Nucleus accumbens (tissue), 56 donors: ENCODE results near the gene PLOD2.

ENCODE experiments used
- DNase-seq, 56 donors: peaks; one replicate each; lab custom pipeline; 2025; lab: John Stamatoyannopoulos, UW

PLOD2 gene

GRCh38 chr3:146102885-146103284, 58.1 kb downstream of the PLOD2 start:
- no peak for DNase-seq

GRCh38 chr3:146101538-146101937, 59.4 kb downstream of the PLOD2 start:
- no peak for DNase-seq

- no peak for DNase-seq
These were observed 60.0 kb downstream of the PLOD2 start for GRCh38 chr3:146100825-146101444.

GRCh38 chr3:146100180-146100579, 60.8 kb downstream of the PLOD2 start:
- no peak for DNase-seq

GRCh38 chr3:146099316-146099715, 61.7 kb downstream of the PLOD2 start:
- DNase-seq = no peak

GRCh38 chr3:146093896-146094295, 67.1 kb downstream of the PLOD2 start:
- DNase-seq = no peak

GRCh38 chr3:146092230-146092629, 68.8 kb downstream of the PLOD2 start:
- no peak for DNase-seq

- no peak for DNase-seq
These were observed 69.6 kb downstream of the PLOD2 start for GRCh38 chr3:146091397-146091796.

GRCh38 chr3:146090521-146090920, 70.5 kb downstream of the PLOD2 start:
- DNase-seq = no peak

- no peak for DNase-seq
These were observed 72.1 kb downstream of the PLOD2 start for GRCh38 chr3:146088840-146089239.

- no peak for DNase-seq
These were observed 73.9 kb downstream of the PLOD2 start for GRCh38 chr3:146087116-146087515.

GRCh38 chr3:146086211-146086610, 74.8 kb downstream of the PLOD2 start:
- DNase-seq = no peak

GRCh38 chr3:146085678-146086077, 75.3 kb downstream of the PLOD2 start:
- DNase-seq = no peak

- no peak for DNase-seq
These were observed 80.4 kb downstream of the PLOD2 start for GRCh38 chr3:146080578-146080977.

- no peak for DNase-seq
These were observed 83.0 kb downstream of the PLOD2 start for GRCh38 chr3:146078031-146078430.

GRCh38 chr3:146077181-146077580, 83.8 kb downstream of the PLOD2 start:
- DNase-seq = no peak

GRCh38 chr3:146072824-146073223, 88.2 kb downstream of the PLOD2 start:
- no peak for DNase-seq

GRCh38 chr3:146072061-146072460, 88.9 kb downstream of the PLOD2 start:
- no peak for DNase-seq

- DNase-seq = no peak
These were observed 89.4 kb downstream of the PLOD2 start for GRCh38 chr3:146071632-146072031.

- DNase-seq = no peak
These were observed 93.9 kb downstream of the PLOD2 start for GRCh38 chr3:146067048-146067447.

- DNase-seq = peak in 4 of 56 donors; percentile 0 to 30 (median 2)
These were observed 95.4 kb downstream of the PLOD2 start for GRCh38 chr3:146065573-146066006.

- no peak for DNase-seq
These were observed 102.7 kb downstream of the PLOD2 start for GRCh38 chr3:146058241-146058640.

- peak in 1 of 56 donors; percentile 16 for DNase-seq
These were observed 108.1 kb downstream of the PLOD2 start for GRCh38 chr3:146052791-146053310.
